GM18520 (cell line): Measurements from ENCODE around the gene MAGEB18.

Source experiments
- ATAC-seq: cut with Tn5 transposase; IDR thresholded peaks from one replicate; pipeline ENCODE4 v1.9.1; 2021; ENCODE audit not compliant: unreplicated experiment

The MAGEB18 gene

DNA sequence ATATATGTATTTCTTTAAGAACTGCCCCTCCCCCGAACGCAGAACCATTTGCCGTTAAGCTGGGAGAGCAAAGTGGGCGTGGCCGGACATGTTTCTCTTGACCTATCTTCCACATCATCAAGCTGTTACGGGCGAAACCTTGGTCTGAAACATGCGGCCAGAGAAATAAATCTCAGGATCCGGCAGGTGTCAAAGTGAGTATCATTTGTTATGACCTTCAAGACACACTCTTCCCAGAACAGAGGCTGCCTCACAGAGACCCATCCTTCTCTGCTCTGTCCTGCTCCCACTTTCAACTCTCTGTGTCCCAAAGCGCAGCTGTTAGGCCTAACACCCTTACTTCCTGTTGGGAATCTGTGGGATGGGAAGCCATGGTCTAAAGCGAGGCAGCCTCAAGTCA is at the start of gene MAGEB18:
Gene MAGEB18 (plus strand): TSS at position 70 of the 400 bp plus-strand sequence. CDS start 643 bp downstream, outside the sequence.
- ATAC-seq = no peak

DNA sequence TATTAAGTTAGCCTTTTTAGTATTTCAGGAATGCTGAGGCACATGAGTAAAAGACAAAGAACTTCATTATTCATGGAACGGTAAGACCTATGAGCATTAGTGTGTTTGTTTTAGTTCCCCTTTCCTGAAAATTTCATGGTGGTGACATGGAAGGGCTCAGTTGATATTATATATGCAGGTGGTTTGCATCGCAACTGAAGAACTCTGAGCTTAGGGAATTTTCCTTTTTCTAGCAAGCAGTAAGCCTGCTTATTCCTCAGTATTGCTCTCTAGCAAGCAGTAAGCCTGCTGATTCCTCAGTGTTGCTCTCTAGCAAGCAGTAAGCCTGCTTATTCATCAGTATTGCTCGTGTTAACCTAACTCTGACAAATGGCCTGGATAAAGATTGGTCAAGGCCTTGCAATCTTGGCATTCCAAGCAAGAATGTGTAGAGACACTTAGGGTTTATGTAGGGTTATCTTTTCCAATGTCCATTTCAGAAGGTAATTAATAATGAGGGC is 37.7 kb upstream of the MAGEB18 start:
- no peak for ATAC-seq

DNA sequence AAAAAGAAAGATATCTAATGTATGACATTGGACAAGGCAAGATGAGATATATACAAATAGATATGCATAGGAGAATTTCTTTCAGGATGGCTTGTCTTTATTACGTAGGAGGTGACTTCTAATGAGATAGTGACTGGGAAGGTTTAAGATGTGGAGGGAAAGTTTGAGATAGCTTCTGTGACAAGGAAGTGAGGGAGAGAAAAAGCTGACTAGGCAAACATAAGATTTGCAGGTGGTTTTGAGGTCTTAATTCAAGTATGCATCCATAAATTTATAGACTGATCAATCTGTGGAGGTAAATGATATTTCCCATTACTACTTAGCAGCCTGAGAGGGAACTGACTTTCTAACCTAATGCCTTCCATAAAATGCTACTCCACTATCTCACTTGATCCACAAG is 29.0 kb upstream of the MAGEB18 start:
- no peak for ATAC-seq

DNA sequence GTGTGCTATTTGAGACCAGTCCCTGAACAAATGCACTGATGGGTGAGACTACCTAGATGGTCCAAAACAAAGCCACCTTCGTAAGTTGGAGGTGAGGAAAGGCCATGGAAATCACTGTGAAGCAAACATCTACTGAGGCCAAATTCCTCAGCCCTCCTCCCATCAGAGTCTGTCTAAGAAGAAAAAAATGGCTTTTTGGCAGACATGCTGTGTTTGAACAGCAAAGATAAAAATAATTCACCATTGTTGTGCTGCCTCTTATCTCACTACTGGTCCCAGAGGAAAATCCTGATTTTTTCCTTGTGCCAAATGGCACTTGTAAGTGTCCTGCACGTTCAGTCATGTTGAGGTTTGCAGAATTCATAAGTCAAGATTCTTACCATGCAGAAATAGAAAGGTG is 7.9 kb downstream of the MAGEB18 start:
- ATAC-seq = no peak

DNA sequence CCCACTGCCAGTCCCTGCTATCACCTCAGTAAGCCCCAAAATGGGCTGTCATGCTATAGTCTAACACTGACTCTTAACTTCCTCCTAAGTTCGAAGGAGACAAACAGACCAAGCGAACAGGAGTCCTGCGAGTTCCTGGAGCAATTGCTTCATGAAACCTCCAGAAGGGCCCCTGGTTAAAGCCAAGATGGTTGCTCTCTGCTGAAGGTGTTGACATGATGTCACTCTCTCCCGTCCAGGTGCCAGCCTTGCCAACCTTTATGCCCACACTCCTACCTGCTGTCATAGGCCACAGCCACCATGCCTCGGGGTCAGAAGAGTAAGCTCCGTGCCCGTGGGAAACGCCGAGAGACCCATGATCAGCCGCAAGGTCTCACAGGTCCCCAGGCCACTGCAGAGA is 22.2 kb downstream of the MAGEB18 start, which contains the start of gene MAGEB6B:
Gene MAGEB6B (plus strand): TSS at position 301 of the 400 bp plus-strand sequence. CDS start 0 bp downstream, at position 301.
- no peak for ATAC-seq
